Gastroesophageal sphincter (tissue), 3 donors: ENCODE data around the gene CBFB.
A peak's percentile ranks its signal among the peaks of the same experiment; 100 is the strongest.

ENCODE experiments used
- CTCF ChIP-seq, 4 experiments: fragments of 200-600 bp in 2 of 4; fragments of 450-650 bp in 2 of 4; sonication (generic) in 1 of 4; IDR thresholded peaks; one replicate each; pipeline ENCODE4 v1.5.1; 2017 to 2019; ENCODE audit warnings: antibody characterized with exemption in 4 of 4, mild to moderate bottlenecking in 2 of 4, moderate library complexity in 2 of 4
- POLR2A ChIP-seq, 2 donors: fragments of 450-650 bp; IDR thresholded peaks; one replicate each; pipeline ENCODE4 v1.6.1; 2017; ENCODE audit warnings: antibody characterized with exemption in 2 of 2, mild to moderate bottlenecking in 2 of 2, moderate library complexity in 1 of 2
- POLR2AphosphoS5 ChIP-seq: sonication (generic); formaldehyde crosslinking; IDR thresholded peaks from one replicate; pipeline ENCODE4 v1.6.1; 2017; ENCODE audit warnings: antibody characterized with exemption

- TF ChIP-seq POLR2A (IDR thresholded peaks at IDR 0.05): no peak
- TF ChIP-seq CTCF (IDR thresholded peaks at IDR 0.05): peak in 1 of 4 experiments; percentile 16
- peak; percentile 24 for TF ChIP-seq POLR2AphosphoS5
Measured at GRCh38 chr16:67150047-67150832, 121.3 kb downstream of the CBFB start.
